GM21786 (cell line): ENCODE measurements around the gene ADD1.
A peak's percentile ranks its signal among the peaks of the same experiment; 100 is the strongest.

Experiments
- ATAC-seq: cut with Tn5 transposase; IDR thresholded peaks from one replicate; pipeline ENCODE4 v1.9.1; 2021; ENCODE audit not compliant: unreplicated experiment

The ADD1 gene

GRCh38 chr4:2961811-2962441 lies 118.3 kb downstream of the ADD1 start:
- ATAC-seq, result no peak

- peak; percentile 31 for ATAC-seq
Measured at GRCh38 chr4:2962614-2963174, 119.0 kb downstream of the ADD1 start.

- peak; percentile 91 for ATAC-seq
Measured at GRCh38 chr4:2963175-2963965, 119.7 kb downstream of the ADD1 start, which contains the start of the genes GRK4 and NOP14. Gene GRK4, plus strand, starts transcription at chr4:2963571. Its CDS starts 500 bp downstream, at chr4:2964071. Gene NOP14, minus strand, starts transcription at chr4:2963406. Its CDS starts 87 bp downstream, at chr4:2963319.

- no peak for ATAC-seq
Measured at GRCh38 chr4:2963966-2964471, 120.4 kb downstream of the ADD1 start.

- ATAC-seq, result no peak
Measured at GRCh38 chr4:2964706-2965258, 121.1 kb downstream of the ADD1 start.

- no peak for ATAC-seq
Measured at GRCh38 chr4:2965262-2965661, 121.6 kb downstream of the ADD1 start.

- ATAC-seq, result no peak
Measured at GRCh38 chr4:2968381-2968780, 124.7 kb downstream of the ADD1 start.

GRCh38 chr4:2971275-2971674 lies 127.6 kb downstream of the ADD1 start:
- ATAC-seq, result no peak

GRCh38 chr4:2977211-2978088 lies 133.8 kb downstream of the ADD1 start:
- no peak for ATAC-seq
